Uterus (tissue), 2 donors: Measurements from ENCODE around the gene SOX5.

Experiments
- POLR2A ChIP-seq, 2 donors: fragments of 450-650 bp; IDR thresholded peaks; one replicate each; pipeline ENCODE4 v1.6.1; 2016; ENCODE audit warnings: antibody characterized with exemption in 2 of 2, mild to moderate bottlenecking in 1 of 2, moderate library complexity in 1 of 2
- TF ChIP-seq, protein P1 (sequence below), 4 experiments: fragments of 200-600 bp in 2 of 4; fragments of 450-650 bp in 2 of 4; sonication (generic) in 2 of 4; IDR thresholded peaks; one replicate each; pipeline ENCODE4 v1.5.1; 2016 to 2019; ENCODE audit warnings: antibody characterized with exemption in 4 of 4, mild to moderate bottlenecking in 2 of 4, moderate library complexity in 1 of 4

DNA sequence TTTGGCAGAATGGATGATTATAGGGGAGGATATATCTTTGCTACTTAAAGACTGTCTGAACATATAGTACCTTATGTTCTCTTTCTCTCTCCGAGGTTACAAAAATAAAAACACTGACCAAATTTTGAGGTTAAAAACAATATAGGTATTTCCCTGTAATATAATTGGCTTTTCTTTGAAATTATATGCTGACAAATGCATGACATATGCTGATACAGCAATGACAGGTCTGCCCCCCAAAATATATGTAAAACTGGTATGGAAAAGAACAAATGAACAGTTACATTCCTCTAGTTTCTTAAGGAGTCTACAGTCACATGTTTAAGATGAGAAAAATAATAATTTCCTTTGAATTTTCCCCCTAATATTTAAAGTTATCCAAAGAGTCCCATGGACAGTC lies 405.7 kb downstream of the SOX5 start:
- TF ChIP-seq, protein P1, sequence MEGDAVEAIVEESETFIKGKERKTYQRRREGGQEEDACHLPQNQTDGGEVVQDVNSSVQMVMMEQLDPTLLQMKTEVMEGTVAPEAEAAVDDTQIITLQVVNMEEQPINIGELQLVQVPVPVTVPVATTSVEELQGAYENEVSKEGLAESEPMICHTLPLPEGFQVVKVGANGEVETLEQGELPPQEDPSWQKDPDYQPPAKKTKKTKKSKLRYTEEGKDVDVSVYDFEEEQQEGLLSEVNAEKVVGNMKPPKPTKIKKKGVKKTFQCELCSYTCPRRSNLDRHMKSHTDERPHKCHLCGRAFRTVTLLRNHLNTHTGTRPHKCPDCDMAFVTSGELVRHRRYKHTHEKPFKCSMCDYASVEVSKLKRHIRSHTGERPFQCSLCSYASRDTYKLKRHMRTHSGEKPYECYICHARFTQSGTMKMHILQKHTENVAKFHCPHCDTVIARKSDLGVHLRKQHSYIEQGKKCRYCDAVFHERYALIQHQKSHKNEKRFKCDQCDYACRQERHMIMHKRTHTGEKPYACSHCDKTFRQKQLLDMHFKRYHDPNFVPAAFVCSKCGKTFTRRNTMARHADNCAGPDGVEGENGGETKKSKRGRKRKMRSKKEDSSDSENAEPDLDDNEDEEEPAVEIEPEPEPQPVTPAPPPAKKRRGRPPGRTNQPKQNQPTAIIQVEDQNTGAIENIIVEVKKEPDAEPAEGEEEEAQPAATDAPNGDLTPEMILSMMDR (IDR thresholded peaks at IDR 0.05), result no peak
- no peak for TF ChIP-seq POLR2A (IDR thresholded peaks at IDR 0.05)
